Naive B cell (primary cell): ENCODE measurements around the gene FIZ1. TPM values are rescaled to one million over a fixed set of nuclear protein-coding genes. Genes with fewer than 3 reads are reported as not detected.

Source experiments
- ATAC-seq, 2 donors: fragments of 150-1000 bp; cut with Tn5 transposase; 2 replicates each; pipeline ENCODE4 v1.10.0; 2021; ENCODE audit warnings: low read depth in 2 of 2, mild to moderate bottlenecking in 2 of 2, moderate library complexity in 2 of 2
- DNase-seq: peaks from one replicate; pipeline ENCODE4 v3.0.0; 2022
- H3K27ac Mint-ChIP-seq, 6 donors: one replicate each; pipeline ENCODE4 v1.8.0; 2020 to 2022; ENCODE audit warnings: mild to moderate bottlenecking in 6 of 6, mixed read lengths in 6 of 6, moderate library complexity in 5 of 6, inconsistent platforms in 2 of 6
- H3K27me3 Mint-ChIP-seq, 3 donors: one replicate each; pipeline ENCODE4 v1.8.0; 2021 to 2022; ENCODE audit warnings: mixed read lengths in 3 of 3, mild to moderate bottlenecking in 1 of 3
- H3K36me3 Mint-ChIP-seq, 2 donors: one replicate each; pipeline ENCODE4 v1.8.0; 2020 to 2022; ENCODE audit warnings: mixed read lengths in 2 of 2, inconsistent platforms in 1 of 2, mild to moderate bottlenecking in 1 of 2
- H3K4me1 Mint-ChIP-seq, 3 donors: one replicate each; pipeline ENCODE4 v1.8.0; 2020 to 2022; ENCODE audit warnings: mixed read lengths in 3 of 3, inconsistent platforms in 1 of 3, mild to moderate bottlenecking in 1 of 3, moderate library complexity in 1 of 3
- H3K4me3 Mint-ChIP-seq, 8 donors: one replicate each; pipeline ENCODE4 v1.8.0; 2020 to 2022; ENCODE audit warnings: mild to moderate bottlenecking in 8 of 8, mixed read lengths in 8 of 8, moderate library complexity in 8 of 8, inconsistent platforms in 2 of 8
- H3K9me3 Mint-ChIP-seq, 7 donors: one replicate each; pipeline ENCODE4 v1.8.0; 2020 to 2022; ENCODE audit warnings: mixed read lengths in 7 of 7, mild to moderate bottlenecking in 5 of 7, inconsistent platforms in 2 of 7, moderate library complexity in 1 of 7
- polyA plus RNA-seq, 6 donors: library from polyadenylated mRNA; unstranded; fragments of 300-500 nt; fragmentation: Illumina TruSeq; gene quantifications; one replicate each; pipeline ENCODE4 v1.2.3, GENCODE V29; 2021; ENCODE audit warnings: low read depth in 6 of 6

FIZ1 gene, protein sequence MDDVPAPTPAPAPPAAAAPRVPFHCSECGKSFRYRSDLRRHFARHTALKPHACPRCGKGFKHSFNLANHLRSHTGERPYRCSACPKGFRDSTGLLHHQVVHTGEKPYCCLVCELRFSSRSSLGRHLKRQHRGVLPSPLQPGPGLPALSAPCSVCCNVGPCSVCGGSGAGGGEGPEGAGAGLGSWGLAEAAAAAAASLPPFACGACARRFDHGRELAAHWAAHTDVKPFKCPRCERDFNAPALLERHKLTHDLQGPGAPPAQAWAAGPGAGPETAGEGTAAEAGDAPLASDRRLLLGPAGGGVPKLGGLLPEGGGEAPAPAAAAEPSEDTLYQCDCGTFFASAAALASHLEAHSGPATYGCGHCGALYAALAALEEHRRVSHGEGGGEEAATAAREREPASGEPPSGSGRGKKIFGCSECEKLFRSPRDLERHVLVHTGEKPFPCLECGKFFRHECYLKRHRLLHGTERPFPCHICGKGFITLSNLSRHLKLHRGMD
- 1 to 10 TPM; 2.3 to 5.2 (median 3.2) TPM for polyA plus RNA-seq

GRCh38 chr19:55599468-55599841 is at the start of gene FIZ1:
Gene FIZ1, minus strand, starts transcription at chr19:55599517. Its CDS starts 1,652 bp downstream, at chr19:55597865.
- Mint-ChIP-seq H3K9me3 (peaks cover 0 to 12% (median 0%) of the 10 kb centered on the region in 7 donors), H3K4me1 (peaks cover 19 to 42% (median 33%) of the 10 kb centered on the region in 3 donors), H3K27me3 (no peaks in the 10 kb centered on the region), H3K4me3 (peak within 1 kb of the TSS; percentile 90 to 100 (median 98)), H3K36me3 (peaks cover 22 to 29% of the 10 kb centered on the region in 2 donors), H3K27ac (peak within 1 kb of the TSS; percentile 96 to 99 (median 99))
- ATAC-seq (peak; percentile 69 to 71), DNase-seq (peak; percentile 96)

GRCh38 chr19:55648585-55649267 is 49.4 kb upstream of the FIZ1 start:
- ATAC-seq (no peak), DNase-seq (no peak)
- peak overlapping the region; percentile 81 to 98 (median 91) for H3K4me3 Mint-ChIP-seq
- H3K36me3 Mint-ChIP-seq = peaks cover 0 to 5% of the 10 kb centered on the region in 2 donors
- no peaks in the 10 kb centered on the region for H3K9me3 Mint-ChIP-seq
- H3K27ac Mint-ChIP-seq = peak overlapping the region in 5 of 6 donors; percentile 77 to 93 (median 87)
- no peaks in the 10 kb centered on the region for H3K27me3 Mint-ChIP-seq
- H3K4me1 Mint-ChIP-seq = peaks cover 43 to 63% (median 59%) of the 10 kb centered on the region in 3 donors

DNA sequence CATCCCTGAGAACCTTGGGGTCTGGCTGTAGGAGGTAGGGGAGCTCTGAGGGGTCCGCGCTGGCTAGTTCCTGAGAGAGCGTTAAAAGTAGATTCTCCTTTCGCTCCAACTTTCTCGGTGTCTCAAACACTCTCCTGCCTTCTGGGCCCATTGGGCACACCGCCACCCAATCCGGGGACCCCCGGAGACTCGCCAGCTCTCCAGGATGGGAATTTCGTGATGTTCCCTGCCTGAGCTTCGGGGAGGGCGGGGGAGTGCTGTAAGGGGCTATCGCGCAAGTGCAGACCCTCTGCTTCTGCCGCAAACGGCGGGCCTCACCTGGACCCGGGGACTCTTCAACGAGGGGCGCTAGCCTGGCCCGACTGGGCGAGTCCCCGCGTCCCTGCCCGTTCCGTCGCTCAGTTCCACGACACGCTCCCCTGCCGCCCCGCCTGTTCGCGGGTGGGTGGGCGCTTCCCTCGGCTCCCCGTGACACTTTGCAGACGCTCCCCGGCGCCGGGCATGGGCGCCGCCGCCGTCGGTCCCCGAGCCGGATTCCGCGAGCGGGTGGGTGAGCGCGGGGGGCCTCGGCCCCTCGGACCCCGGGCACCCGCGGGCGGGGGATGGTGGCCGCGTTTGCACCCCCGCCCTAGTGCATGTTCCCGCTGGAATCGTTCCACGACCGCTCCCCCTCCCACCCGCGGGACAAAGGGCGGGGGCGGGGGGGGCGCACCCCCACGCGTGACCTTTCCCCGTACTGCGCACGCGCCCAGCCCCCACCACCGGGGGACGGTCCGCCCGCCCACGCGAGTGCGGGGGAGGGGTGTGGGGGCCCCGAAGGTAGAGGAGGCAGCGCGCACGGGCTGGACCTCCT is 48.6 kb upstream of the FIZ1 start, which contains the start of gene CCDC106:
CCDC106 (plus strand) TSS at position 481 of the 853 bp plus-strand sequence. CDS start 835 bp downstream, outside the sequence.
- peak within 1 kb of the TSS; percentile 87 to 98 (median 94) for H3K27ac Mint-ChIP-seq

DNA sequence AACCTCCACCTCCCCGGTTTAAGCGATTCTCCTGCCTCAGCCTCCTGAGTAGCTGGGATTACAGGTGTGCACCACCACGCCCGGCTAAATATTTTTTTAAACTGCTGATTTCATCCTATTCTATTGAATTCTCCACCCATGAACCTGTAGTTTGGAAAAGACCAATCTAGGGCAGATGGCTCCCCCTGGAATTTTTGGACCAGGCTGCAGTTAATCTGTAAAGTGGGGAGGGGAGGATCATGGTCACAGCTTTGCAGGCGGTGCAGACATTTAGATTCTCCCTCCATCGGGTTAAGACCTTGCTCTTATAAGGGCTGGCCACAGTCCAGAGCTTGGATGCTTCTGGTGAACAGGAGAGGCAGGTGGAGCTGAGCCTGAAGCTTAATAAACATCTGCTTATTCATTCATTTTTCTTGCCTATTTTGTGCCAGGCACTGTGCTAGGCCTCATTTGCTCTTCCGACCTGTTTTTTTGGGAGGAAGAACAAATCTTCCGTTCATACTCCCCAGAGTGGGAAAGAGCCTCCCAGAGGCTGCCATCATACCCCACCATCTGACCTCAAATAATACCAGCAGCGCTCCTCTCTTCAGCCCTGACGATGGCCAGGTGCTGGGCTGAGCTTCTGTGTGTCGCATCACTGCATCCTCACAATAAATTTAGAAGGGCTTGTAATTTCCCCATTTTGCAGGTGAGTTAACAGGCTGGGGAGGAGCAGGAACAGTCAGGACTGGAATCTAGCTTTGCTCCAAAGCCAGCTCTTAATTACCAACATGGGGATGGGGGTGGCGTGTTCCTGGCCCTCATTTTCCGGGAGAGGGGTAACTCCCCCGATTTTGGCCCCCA is 47.8 kb upstream of the FIZ1 start:
- DNase-seq (peak; percentile 71), ATAC-seq (peak; percentile 63 to 67)
- Mint-ChIP-seq H3K4me1 (peaks cover 50 to 74% (median 61%) of the 10 kb centered on the region in 3 donors), H3K27ac (peak overlapping the region; percentile 85 to 98 (median 92)), H3K4me3 (peak overlapping the region; percentile 91 to 98 (median 97)), H3K9me3 (no peaks in the 10 kb centered on the region), H3K27me3 (no peaks in the 10 kb centered on the region), H3K36me3 (peaks cover 0 to 5% of the 10 kb centered on the region in 2 donors)

More for the DNA sequence above, 48.6 kb upstream of the FIZ1 start, which contains the start of gene CCDC106:
- peak within 1 kb of the TSS; percentile 91 to 98 (median 97) for H3K4me3 Mint-ChIP-seq
- no peaks in the 10 kb centered on the region for H3K27me3 Mint-ChIP-seq
- H3K36me3 Mint-ChIP-seq = peaks cover 0 to 5% of the 10 kb centered on the region in 2 donors
- DNase-seq (peak; percentile 67), ATAC-seq (peak; percentile 41 to 49)
- no peaks in the 10 kb centered on the region for H3K9me3 Mint-ChIP-seq
- peaks cover 49 to 71% (median 59%) of the 10 kb centered on the region in 3 donors for H3K4me1 Mint-ChIP-seq

GRCh38 chr19:55645512-55645881 is 46.2 kb upstream of the FIZ1 start:
- Mint-ChIP-seq H3K4me3 (peak overlapping the region; percentile 38 to 95 (median 66)), H3K27ac (peak overlapping the region in 3 of 6 donors; percentile 13 to 44 (median 33))
- no peak for DNase-seq

DNA sequence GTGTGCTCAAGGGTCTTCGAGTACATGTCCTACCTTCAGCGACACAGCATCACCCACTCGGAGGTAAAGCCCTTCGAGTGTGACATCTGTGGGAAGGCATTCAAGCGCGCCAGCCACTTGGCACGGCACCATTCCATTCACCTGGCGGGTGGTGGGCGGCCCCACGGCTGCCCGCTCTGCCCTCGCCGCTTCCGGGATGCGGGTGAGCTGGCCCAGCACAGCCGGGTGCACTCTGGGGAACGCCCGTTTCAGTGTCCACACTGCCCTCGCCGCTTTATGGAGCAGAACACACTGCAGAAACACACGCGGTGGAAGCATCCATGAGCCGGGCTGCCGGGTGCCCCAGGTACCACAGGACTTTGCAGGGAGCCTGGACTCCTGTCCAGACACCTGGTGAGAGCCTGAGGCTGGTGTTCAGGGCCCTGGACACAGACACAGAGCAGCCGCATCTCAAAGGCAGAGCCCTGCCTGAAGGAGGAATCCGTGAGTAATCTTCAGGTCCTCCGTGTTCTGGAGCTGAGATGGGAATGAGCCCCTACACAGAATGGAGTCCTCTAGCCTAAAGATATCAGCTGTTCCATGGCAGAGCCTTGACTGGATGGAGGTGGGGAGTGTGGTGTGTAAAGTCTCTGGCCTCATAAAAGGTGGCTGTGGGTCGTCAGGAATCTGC is 45.7 kb upstream of the FIZ1 start:
- DNase-seq (no peak), ATAC-seq (no peak)
- H3K27ac Mint-ChIP-seq = peak overlapping the region in 4 of 6 donors; percentile 33 to 95 (median 37)
- peak overlapping the region; percentile 57 to 98 (median 93) for H3K4me3 Mint-ChIP-seq
- peaks cover 47 to 72% (median 64%) of the 10 kb centered on the region in 3 donors for H3K4me1 Mint-ChIP-seq
- H3K9me3 Mint-ChIP-seq = no peaks in the 10 kb centered on the region
- H3K36me3 Mint-ChIP-seq = no peaks in the 10 kb centered on the region
- no peaks in the 10 kb centered on the region for H3K27me3 Mint-ChIP-seq

More at GRCh38 chr19:55645512-55645881, 46.2 kb upstream of the FIZ1 start:
- no peak for ATAC-seq
- no peaks in the 10 kb centered on the region for H3K27me3 Mint-ChIP-seq
- peaks cover 52 to 72% (median 64%) of the 10 kb centered on the region in 3 donors for H3K4me1 Mint-ChIP-seq
- no peaks in the 10 kb centered on the region for H3K36me3 Mint-ChIP-seq
- no peaks in the 10 kb centered on the region for H3K9me3 Mint-ChIP-seq

DNA sequence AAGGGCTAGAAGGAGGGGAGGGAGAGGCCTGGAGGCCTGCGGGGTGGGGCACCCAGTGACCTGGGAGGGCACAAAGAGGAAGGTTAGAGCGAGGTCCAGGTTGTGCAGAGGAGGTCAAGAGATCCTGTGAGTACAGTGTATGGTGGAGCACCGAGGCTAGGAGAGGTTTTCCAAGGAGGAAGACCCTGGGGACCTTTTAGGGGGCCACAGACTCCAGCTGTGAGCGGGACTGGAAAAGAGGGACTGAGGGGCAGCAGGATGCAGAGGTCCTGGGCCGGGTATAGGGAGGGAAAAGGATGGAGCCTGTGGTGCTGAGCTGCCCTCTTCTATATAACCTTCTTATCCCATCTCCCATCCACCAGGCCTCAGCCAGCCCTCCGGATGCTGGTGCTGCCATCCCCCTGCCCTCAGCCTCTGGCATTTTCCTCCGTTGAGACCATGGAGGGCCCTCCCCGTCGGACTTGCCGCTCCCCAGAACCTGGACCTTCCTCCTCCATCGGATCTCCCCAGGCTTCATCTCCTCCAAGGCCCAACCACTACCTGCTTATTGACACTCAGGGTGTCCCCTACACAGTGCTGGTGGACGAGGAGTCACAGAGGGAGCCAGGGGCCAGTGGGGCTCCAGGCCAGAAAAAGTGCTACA is 45.0 kb upstream of the FIZ1 start:
- Mint-ChIP-seq H3K9me3 (no peaks in the 10 kb centered on the region), H3K4me3 (peak overlapping the region; percentile 91 to 99 (median 96)), H3K27ac (peak overlapping the region; percentile 36 to 98 (median 88)), H3K4me1 (peaks cover 40 to 68% (median 63%) of the 10 kb centered on the region in 3 donors), H3K36me3 (no peaks in the 10 kb centered on the region), H3K27me3 (no peaks in the 10 kb centered on the region)
- ATAC-seq (no peak), DNase-seq (no peak)

GRCh38 chr19:55643887-55644176 is 44.5 kb upstream of the FIZ1 start:
- ATAC-seq (no peak), DNase-seq (no peak)
- Mint-ChIP-seq H3K4me1 (peaks cover 41 to 64% (median 63%) of the 10 kb centered on the region in 3 donors), H3K27ac (peak overlapping the region; percentile 30 to 98 (median 85)), H3K36me3 (no peaks in the 10 kb centered on the region), H3K27me3 (no peaks in the 10 kb centered on the region), H3K4me3 (peak overlapping the region; percentile 91 to 99 (median 96)), H3K9me3 (peaks cover 0 to 2% (median 0%) of the 10 kb centered on the region in 7 donors)

DNA sequence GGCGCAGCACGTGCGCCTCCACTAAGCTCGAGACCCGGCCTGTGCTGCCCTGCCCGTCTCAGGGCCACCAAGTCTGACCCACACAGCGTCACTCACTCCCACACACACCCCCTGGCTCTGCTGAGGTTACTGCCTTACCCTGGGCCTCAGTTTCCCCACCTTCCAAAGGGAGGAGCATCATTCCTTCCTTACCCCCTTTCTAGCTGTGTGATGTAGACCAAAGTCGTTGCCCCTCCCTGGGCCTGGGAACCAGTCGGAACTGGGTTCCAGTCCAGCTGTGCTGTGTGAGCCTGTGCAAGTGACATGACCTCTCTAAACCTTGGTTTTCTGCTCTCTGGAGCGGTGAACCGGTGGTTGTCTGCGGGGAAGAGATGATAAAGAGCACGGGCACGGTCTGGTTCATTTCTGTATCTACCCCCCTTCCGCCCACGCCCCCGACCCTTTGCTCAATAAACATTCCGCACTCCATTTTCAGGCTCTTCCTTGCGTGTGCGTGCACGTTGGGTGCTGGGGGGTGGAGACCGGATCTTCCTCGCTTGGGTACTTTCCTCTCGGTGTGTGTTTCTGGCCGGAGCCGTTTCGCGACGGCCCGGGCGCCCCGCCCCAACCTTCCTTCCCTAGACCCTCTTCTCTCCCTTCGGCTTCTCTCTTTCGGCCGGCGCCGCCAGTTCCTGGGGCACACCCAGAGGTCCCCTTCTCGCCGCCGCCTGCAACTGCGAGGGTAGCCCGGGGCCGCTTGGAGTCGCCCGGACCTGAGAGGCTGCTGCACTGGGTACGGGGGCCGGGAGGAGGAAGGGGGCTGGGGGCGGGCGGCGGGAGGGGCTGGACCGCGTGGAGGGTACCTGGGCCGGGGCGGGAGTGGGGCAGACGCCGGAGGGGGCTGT is 43.9 kb upstream of the FIZ1 start, which contains the start of gene ZNF581:
ZNF581 (plus strand) TSS at position 647 of the 884 bp plus-strand sequence. CDS start 923 bp downstream, outside the sequence.
- H3K4me3 Mint-ChIP-seq = peak within 1 kb of the TSS; percentile 91 to 99 (median 97)
- peaks cover 0 to 2% (median 0%) of the 10 kb centered on the region in 7 donors for H3K9me3 Mint-ChIP-seq
- ATAC-seq = peak; percentile 26 to 54
- H3K27ac Mint-ChIP-seq = peak within 1 kb of the TSS; percentile 91 to 99 (median 96)
- DNase-seq = peak; percentile 77
- H3K36me3 Mint-ChIP-seq = no peaks in the 10 kb centered on the region
- peaks cover 38 to 67% (median 61%) of the 10 kb centered on the region in 3 donors for H3K4me1 Mint-ChIP-seq
- no peaks in the 10 kb centered on the region for H3K27me3 Mint-ChIP-seq
